Eye (tissue), 1 donor: Measurements from ENCODE around the gene CD248.

ENCODE experiments used
- DNase-seq: peaks from one replicate; pipeline ENCODE4 v3.0.0-alpha.2; 2015

The CD248 gene

DNA sequence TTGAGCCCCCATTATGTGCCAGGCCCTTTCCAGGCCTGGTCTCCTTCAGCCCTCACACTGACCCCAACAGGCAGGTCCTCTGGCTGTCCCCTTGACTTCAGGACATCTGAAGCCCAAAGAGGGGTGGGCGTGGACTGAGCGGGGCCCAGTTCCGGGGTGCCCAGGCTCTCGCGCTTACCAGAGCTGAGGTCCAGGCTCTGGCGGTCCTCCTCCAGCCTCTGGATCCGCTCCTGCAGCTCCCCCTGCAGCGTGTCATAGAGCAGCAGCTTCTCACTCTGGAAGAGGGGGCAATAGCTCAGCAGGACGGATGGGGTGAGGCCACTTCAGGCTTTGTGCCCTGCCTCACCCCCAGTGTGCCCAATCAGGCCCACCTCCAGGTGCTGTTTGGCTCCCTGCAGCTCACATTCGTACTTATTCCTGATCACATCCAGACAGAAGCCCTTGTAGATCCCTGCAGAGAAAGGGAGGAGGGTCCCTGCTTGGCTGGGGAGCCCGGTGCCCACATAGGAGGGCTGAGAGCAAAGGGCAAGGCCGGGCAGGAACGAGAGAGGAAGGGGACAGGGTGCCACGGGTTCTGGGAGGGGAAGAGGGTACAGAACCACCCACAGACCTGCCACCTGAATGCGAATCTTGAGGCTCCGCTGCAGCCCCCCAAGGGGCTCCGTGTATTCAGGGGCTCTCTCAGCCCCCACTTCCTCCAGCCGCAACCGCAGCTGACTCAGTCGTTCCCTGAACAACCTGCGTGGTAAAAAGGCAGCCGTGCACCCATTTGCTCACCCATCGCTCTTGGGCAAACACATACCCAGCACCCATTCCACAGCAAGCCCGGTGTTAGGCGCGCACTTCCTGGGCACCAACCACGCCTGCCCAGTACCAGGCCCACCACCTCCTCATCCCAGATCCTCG lies 24.0 kb upstream of the CD248 start:
- no peak for DNase-seq

DNA sequence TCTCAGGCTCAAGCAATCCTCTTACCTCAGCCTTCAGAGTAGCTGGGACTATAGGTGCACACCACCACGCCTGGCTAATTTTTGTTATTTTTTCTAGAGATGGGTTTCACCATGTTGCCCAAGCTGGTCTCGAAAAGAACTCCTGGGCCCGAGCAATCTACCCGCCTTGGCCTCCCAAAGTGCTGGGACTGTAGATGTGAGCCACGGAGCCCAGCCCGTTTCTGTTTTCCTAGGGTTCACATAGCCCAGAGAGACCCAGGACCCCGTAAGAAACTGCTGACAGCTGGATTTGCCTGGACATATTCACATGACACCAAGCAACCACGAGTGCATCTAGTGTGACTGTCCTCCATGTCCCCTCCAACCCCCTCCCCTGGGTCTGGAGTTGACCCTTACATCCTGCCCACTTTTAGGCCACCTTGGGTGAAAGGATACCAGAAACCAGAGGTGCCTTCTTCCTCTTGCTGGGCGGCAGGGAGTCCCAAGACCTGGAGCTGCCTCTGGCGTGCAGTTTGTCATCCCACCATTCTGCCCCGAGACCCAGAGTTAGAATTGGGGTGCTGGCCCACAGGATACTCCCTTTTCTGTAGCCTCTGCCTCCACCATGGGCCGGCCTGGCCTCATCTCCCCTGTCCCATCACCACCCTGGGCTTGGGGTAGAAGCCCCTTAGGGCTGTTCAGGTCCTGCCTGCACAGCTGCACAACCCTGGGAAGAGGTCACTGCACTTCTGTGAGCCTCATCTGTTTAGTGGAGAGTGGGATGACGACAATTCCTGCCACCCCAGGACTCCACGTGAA lies 23.0 kb upstream of the CD248 start:
- DNase-seq, result no peak

DNA sequence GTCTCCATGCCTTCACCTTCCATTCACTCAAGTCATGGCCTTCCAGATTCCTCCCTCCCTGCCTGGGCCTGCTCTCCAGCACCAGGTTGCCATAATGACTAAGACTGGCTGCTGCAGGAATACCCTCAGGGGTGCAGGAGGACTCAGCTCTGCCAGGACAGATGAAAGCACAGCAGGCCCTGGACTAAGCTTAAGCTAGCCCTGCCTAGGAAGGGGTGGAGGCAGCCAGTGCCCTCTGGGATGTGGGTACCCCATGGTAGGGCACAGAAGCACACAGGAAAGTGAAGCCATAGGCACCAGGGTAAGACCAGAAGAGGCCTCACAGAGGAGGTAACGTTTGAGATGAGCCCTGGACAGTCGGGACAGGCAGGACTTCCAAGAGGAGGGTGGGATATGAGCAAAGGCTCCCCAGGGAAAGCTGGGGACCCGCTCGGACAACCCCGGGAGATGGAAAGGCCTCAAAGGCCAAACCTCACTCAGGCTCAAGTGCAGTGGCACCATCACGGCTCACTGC lies 22.4 kb upstream of the CD248 start:
- no peak for DNase-seq

DNA sequence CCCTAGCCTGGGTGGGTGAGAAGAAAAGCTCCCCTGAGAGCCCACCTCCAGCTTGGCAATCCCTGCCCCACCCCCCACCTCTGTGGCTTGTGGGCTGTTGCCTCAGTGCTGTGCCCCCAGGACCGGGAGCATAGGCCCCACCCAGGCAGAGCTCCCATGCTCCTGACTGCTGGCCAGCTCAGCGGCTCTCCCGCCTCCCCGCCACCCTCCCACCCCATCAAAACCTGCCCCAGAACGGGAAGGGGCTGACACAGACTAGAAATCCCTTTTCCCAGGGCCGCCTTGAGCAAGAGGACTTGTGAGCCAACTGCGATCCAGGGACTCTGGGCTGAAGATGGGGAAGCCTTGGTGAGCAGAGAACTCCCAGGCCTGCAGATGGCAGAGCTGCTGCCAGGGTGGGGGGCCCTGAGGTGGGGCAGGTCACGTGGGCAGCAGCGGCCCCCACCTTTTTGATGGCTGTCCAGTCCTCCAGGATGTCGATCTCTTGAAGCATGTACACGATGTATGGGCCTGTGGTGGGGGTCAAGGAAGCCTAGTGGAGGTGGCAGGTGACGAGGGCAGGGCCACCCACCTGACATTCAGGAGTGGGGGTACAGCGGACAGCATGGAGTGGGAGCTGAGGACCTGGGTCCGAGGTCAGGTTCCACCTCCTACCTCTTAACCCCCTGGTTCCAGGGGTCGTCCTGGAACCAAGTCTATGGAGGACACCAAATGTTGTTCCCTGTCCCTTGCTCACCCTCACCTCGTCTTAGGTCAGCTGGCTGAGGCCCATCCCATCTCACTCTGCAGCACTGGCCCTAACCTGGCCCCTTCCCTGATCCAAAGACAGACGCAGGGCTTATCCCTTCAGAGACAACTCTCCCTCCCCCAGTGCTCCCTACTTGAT lies 21.7 kb upstream of the CD248 start:
- no peak for DNase-seq

DNA sequence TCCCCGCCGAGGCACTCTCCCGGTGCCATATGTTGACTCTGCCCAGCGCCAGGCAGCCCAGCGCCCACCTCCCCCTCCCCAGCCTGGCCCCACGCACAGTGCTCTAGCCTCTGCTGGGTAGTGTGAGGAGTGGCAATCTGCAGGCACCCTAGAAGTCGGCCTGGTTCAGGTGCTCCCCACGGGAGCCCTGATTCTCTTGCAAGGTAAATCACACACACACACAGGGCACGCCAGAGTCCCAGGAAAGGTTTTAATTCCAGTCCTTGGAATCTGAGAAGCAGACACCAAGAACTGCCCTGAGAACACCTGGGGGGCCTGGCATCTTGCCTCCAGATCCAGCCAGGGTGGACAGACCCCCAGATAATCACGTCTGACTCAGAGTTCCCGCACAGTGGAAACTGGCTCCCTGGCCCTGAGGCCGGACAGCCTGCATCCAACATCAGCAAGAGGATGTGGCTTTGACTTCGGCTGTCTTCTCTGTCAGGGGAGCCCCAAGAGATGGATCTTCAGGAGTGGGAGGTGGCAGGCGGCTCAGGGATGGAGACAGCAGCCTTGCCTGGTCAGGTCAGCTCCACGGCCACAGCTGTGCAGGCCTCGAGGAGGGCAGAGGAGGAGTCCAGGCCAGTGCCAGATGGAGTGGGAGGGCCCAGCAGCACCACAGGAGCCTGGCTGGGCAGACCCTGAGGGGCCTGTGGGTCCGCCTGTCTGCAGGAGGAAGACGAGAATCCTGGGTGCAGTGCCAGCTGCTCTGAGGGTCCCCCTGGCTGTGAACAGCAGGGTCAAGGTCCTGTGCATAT lies 20.5 kb upstream of the CD248 start:
- DNase-seq, result peak; percentile 38

DNA sequence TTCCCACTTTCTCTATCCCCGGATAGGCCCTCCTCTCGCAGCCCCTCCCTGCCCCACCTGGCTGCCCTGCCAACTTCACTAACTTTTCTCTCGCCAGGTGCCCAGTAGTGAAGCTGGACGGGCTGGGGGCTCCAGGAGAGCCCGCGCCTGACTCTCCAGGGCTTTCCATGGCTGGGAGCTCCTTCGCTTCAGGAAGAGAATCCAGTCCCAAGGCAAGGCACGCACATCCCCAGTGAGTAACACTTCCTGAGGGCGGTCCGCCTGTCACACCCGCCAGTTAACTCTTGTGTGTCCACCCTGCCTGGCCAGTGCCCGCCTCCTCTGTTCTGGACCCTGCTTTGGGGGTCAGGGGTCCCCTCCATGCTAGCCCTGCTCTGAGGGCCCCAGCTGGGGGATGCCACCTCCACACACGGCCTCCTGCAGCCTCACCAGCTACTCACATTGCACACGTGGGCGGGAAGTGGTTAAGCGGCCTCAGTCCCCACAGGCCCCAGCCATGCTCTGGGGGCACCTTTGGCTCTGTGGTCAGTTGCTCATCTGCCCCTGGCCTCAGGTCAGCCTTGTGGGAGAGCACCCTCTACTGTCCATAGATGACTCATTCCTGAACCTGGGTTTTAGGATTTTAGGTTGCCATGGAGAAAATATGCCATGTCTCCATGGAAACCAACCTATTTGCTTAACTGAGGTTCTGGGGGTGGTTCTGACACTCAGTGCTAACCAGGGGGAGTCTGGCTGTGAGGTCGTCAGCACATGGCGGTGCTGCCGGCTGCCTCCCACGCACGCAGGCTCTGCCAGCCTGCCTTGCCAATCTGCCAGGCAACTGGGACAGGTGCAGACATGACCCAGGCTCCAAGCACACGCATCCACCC lies 19.6 kb upstream of the CD248 start, which contains the start of gene RIN1:
Gene RIN1 (minus strand): TSS at position 201 of the 869 bp plus-strand sequence. CDS start 32 bp downstream, at position 169.
- DNase-seq, result peak; percentile 72

DNA sequence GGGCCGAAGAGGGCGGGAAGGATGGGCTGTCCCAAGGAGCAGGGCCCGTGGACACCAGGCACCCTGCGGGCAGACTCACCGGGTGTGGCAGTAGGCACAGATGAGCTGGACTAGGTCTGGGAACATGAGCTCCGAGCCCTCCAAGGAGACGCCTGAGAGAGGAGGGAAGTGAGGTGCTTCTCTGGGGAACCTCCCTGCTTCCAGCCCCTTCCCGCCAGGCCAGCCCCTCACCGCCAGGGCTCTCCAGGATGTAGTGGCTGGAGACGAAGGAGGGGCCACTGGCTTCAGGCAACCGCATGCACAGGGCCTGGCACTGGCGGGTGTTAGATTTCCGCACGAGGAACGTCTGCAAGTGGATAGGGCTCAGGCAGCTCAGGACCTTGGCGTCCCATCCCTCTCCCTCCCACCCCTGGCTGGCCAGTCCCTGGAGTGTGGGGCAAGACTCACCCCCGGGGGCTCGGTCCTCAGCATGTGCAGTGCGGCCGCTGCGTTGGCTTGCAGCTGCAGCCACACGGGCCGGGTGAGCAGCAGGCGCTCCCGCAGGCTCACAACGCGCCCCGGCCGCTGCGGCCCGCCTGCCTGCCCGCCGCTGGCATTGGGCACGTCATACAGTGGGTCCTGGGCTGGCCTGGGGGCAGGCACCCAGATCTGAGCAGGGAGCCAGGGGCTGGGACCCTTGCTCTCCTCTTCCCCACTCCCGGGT lies 18.8 kb upstream of the CD248 start:
- DNase-seq, result peak; percentile 56

DNA sequence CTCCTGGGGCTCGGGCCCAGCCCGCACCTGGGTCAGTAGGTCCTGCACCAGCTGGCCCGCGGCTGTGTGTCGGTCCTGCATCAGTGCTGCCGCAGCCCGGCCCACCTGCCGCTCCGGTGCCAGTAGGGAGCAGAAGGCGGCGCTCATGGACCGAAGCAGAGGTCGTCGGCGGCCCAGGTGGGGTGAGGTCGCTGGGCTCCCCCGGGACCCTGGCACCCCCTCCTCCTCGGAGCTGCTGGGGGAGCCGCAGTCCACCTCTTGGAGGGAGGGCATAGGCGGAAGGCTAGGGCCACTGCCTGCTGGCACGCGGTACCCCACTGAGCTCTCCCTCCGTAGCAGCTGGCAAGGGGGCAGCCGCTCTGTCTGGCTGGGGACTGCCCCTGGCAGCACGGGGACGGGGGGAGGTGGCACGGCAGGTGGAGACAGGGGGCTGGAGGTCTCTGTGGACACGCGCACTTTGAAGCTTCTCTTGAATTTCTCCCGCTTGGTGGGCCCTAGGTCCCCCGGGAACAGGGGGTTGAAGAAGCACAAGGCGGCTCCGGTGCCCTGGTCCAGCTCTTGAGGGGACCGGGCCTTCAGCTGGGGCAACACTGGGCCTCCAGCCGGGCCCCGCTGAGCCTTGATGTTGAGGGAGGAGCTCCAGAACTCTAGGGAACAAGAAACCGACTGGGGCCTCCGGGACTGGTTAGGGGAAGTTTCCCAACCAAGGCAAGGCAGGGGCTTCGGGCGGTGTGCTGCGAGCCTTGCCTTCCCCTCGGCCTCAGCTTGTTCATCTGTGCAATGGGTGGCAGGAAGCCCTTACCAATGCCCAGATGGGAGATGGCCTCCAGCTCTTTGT lies 18.0 kb upstream of the CD248 start:
- no peak for DNase-seq

DNA sequence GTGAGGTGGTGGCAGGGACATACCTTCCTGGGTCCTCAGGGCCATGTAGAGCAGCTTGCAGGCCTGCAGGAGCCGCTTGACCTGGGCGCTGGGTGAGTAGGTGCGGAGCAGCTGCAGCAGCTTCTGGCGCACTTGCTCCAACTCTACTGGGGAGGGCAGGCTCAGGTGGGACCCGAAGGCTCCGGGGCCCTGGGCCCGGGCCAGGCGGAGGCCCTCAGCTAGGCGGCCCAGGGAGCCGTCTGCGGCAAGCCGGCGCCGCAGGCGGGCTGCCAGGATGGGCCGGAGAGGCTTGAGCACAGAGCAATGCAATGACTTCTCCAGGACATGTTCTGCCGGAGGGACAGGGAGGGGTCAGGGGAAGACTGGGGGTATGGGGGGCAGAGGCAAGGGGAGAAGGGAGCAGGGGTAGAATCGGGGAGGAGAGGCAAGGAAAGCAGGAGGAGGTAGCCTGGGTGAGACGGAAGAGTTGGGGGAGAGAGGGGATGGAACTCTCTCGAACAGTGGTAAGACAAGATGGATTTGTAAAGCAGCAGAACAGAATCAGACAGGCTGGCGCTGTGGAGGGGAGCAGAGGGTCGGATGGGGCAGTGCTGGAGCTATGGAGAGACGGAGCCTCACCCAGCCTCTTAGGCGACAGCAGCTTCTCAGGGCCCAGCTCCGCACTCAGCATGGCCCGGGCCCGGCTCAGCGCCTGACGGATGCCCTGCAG lies 17.2 kb upstream of the CD248 start:
- no peak for DNase-seq

DNA sequence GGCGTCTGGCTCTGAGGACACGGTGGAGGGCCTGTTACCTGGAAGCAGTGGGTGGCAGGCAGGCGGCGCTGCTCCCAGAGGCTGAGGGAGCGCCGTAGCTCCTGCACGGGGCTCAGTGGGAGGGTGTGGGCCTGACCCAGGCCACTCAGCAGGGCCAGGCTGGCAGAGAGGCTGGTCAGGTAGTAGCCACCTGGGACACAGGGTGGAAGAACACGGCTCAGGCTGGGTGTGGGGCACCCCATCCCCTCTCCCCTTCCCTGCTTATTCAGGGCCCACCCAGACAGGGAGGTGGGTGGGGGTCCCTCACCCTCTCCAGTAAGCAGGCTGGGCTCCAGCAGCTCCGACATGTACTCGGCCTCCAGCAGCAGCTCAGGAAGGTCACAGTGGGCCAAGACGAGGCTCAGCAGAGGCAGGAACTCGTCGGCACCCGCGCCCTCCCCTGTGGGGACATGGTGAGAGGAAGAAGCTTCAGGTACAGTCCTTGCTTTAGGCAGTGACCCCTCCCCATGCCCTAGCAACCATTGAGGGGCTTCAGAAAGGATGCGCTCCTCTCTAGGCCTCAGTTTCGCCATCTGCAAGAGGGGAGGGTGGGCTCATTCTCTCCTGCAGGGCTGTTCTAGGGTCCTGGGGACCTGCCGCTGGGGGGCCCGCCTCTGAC lies 16.5 kb upstream of the CD248 start:
- no peak for DNase-seq

DNA sequence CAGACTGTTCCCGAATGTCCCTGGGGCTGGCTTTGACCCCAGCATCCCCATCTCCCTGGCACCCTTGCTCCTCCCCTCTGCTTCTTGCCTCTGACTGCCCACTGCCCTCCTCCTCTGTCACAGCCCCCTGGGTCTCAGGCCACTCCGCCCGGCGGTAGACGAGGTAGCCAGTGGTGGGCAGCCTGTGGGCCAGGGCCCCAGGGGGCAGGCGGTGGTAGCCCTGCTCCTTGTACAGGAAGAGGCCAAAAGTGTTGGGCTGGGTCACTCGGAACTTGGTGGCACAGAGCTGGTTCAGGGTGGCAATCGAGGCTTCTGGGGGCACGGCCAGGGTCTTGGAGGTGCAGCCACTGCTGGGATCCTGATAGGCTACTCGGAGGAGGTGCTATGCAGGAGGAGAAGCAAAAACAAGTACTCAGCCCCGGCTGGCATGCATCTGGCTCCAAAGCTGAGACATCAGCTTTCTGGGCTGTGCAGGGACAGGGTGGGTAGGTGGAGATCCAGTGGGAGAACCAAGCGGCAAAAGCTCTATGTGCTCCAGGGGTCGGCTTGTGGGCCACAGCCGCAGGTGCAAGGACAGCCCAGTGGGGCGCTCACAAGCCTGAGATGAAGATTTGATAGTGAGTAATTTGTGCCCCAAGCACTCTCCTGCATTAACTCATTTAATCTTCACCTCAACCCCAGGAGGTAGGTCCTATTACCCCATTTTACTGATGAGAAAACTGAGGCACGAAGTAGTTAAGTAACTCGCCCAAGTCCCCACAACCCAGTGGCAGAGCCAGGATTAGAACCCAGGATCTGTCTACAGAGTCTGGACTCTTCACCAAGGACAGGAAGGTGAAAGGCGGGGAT lies 15.8 kb upstream of the CD248 start:
- DNase-seq, result no peak

DNA sequence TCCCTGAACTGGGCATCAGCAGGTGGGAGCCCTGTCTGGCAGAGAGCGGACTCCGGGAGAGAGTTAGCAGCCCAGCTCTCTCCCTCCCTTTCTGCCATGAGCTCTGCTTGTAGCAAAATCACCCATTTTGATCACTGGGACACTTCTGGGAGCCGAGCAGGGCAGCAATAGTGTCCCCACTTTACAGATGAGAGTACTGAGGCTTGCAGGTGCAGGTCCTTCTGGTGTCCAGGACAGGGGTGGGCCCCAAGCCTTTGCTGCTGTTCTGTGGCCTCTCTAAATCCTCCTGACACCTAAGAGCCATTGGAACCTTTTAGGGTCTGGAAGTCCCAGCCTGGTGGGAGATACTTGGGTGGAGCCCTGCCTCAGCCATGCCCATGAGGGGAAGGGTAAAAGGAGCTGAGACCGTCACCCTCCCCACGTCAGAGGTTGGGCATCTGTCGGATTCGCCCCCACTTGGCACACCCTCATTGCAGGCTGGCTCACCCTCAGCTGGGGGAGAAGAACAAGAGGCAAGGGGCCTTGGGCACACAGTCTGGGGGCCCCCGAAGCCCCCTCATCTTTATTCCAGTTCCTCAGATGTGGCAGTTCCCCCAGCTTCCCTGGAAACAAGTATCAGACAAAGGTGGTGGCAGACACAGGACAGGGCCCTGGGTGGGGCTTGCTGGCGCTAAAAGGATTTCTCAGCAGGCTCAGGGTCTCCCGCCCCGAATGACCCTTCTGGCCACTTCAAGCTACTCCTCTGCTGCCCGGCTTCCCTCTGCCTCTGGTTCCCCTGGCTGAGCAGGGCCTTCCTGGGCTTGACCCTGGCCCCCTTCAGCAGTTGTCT lies 14.9 kb upstream of the CD248 start:
- DNase-seq, result no peak

DNA sequence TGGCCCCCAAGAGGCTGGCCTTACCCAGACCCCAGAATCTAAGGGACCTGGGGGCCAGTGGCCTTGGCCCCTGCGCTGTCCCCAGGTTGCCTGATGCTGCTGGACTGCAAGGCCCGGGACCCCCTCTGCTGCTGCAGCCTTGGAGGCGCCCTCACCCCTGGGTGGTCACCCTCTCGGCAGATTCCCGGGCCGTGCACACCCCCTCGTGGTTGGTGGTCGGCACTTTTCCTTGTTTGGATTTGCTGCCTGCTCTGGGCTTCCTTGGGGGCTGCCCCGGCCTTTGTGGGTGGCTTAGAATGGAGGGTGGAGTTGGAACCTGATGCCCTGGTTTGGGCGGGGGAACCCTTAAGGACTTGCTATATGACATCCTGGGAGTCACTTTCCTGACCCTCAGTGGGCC lies 14.1 kb upstream of the CD248 start:
- no peak for DNase-seq

DNA sequence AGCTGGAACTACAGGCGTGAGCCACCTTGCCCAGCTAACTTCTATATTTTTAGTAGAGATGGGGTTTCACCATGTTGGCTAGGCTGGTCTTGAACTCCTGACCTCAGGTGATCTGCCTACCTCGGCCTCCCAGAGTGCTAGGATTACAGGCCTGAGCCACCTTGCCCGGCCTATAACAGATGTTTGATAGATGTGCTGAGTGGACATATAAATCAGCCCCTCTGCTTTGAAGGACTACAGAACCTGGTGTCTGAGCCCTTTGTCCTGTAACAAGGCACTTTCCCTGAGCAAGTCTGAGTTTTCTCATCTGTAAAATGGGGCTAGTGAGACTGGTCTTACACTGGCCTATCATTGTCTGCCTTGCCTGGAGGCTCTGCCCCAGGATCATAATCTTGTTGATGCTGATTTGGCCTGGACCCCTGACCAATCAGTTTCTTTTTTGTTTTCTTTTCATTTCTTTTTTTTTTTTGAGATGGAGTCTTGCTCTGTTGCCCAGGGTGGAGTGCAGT lies 12.4 kb upstream of the CD248 start:
- DNase-seq, result no peak

DNA sequence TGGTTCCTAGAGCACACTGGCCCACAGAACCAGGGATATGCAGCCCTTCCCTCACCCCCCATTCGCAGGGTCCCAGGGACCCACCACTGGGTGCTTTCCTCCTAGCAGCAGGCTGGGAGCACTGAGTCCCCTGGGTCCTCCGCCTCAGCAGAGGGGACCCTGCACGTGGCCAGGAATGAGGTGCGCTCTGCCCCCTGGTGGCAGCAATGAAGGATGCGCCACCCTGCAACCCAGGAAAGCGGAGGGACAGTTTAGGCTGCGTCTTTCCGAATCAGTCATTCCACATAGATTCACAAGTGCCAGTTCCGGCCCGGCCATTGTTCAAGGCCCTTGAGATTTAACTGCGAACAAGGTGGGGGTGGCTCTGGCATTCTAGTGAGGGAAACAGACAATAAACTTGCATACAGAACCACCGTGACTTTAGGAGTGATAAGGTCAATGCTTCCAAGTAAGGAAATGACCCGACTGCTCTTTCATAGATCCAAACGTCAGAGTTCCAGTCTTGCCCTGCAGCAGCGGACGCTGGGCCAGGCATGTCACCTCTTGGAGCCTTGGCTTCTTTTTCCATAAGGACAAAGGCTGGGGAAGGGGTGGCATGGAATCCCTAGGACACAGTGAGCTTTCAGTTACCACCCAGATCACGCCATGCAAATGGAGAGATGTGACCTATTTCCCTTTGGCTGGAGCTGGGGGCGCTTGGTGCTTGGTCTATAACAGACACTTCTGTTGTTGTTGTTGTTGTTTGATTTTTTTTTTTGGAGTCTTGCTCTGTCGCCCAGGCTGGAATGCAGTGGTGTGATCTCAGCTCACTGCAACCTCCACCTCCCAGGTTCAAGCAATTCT lies 11.7 kb upstream of the CD248 start:
- DNase-seq, result peak; percentile 94
